ENCODE measurements around the gene SDK1.

GRCh38 chr7:3461923-3462322 lies 160.9 kb downstream of the SDK1 start:
- TF ChIP-seq, protein P1, sequence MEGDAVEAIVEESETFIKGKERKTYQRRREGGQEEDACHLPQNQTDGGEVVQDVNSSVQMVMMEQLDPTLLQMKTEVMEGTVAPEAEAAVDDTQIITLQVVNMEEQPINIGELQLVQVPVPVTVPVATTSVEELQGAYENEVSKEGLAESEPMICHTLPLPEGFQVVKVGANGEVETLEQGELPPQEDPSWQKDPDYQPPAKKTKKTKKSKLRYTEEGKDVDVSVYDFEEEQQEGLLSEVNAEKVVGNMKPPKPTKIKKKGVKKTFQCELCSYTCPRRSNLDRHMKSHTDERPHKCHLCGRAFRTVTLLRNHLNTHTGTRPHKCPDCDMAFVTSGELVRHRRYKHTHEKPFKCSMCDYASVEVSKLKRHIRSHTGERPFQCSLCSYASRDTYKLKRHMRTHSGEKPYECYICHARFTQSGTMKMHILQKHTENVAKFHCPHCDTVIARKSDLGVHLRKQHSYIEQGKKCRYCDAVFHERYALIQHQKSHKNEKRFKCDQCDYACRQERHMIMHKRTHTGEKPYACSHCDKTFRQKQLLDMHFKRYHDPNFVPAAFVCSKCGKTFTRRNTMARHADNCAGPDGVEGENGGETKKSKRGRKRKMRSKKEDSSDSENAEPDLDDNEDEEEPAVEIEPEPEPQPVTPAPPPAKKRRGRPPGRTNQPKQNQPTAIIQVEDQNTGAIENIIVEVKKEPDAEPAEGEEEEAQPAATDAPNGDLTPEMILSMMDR (IDR thresholded peaks at IDR 0.05): no peak
- TF ChIP-seq RAD21 (conservative IDR thresholded peaks at IDR 0.05 in 1 of 2, IDR thresholded peaks at IDR 0.05 in 1 of 2): no peak
- no peak for TF ChIP-seq EP300 (IDR thresholded peaks at IDR 0.05)
- TF ChIP-seq MAX (IDR thresholded peaks at IDR 0.05): no peak
- no peak for TF ChIP-seq POLR2AphosphoS2 (conservative IDR thresholded peaks at IDR 0.05; ENCODE audit: low read length)
- no peak for TF ChIP-seq KDM1A (IDR thresholded peaks at IDR 0.05; ENCODE audit: low read depth)
- no peak for TF ChIP-seq RARB (CRISPR knock-in tag; IDR thresholded peaks at IDR 0.05)
- no peak for TF ChIP-seq POLR2A (IDR thresholded peaks at IDR 0.05; ENCODE audit: low read length)
- TF ChIP-seq, protein P2, sequence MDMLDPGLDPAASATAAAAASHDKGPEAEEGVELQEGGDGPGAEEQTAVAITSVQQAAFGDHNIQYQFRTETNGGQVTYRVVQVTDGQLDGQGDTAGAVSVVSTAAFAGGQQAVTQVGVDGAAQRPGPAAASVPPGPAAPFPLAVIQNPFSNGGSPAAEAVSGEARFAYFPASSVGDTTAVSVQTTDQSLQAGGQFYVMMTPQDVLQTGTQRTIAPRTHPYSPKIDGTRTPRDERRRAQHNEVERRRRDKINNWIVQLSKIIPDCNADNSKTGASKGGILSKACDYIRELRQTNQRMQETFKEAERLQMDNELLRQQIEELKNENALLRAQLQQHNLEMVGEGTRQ (IDR thresholded peaks at IDR 0.05): no peak
- TF ChIP-seq REST (IDR thresholded peaks at IDR 0.05): no peak
- TF ChIP-seq EHF (CRISPR knock-in tag; IDR thresholded peaks at IDR 0.05): no peak
- TF ChIP-seq E2F6 (IDR thresholded peaks at IDR 0.05; ENCODE audit: borderline replicate concordance, low read depth): no peak
- no peak for TF ChIP-seq CBX2 (IDR thresholded peaks at IDR 0.05; ENCODE audit: borderline replicate concordance, low read depth)

Data from A549 (cell line).